ENCODE data around the gene UBE2C. TPM values are rescaled to one million over a fixed set of nuclear protein-coding genes. Genes with fewer than 3 reads are reported as not detected.
A peak's percentile ranks its signal among the peaks of the same experiment; 100 is the strongest.

UBE2C gene
- total RNA-seq, 1 donor from 2014 or later: 33.0 TPM

DNA sequence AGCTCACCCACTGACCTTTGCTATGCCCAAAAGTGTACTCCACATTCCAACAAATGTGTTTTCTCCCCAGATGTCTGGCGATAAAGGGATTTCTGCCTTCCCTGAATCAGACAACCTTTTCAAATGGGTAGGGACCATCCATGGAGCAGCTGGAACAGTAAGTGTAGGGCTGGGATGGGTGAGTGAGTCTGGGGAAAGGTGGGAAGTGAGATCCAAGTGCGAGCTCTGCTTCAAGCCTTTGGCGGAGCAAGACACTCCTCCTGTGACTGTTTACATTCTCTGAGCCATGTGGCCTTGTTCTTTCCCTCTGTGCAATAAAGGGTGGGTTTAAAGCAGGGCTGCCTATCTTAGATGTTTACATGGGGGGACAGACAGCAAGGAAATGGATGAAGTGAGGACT is 1.9 kb downstream of the UBE2C start:
- DNase-seq: no peak
- H3K9me3 Mint-ChIP-seq (ENCODE audit: unreplicated experiment): peaks cover 7% of the 10 kb centered on the region
- no peak overlapping the region for H3K4me3 Mint-ChIP-seq (ENCODE audit: unreplicated experiment)
- peaks cover 6% of the 10 kb centered on the region for H3K4me1 Mint-ChIP-seq (ENCODE audit: low read depth, unreplicated experiment)
- TF ChIP-seq, protein P1, sequence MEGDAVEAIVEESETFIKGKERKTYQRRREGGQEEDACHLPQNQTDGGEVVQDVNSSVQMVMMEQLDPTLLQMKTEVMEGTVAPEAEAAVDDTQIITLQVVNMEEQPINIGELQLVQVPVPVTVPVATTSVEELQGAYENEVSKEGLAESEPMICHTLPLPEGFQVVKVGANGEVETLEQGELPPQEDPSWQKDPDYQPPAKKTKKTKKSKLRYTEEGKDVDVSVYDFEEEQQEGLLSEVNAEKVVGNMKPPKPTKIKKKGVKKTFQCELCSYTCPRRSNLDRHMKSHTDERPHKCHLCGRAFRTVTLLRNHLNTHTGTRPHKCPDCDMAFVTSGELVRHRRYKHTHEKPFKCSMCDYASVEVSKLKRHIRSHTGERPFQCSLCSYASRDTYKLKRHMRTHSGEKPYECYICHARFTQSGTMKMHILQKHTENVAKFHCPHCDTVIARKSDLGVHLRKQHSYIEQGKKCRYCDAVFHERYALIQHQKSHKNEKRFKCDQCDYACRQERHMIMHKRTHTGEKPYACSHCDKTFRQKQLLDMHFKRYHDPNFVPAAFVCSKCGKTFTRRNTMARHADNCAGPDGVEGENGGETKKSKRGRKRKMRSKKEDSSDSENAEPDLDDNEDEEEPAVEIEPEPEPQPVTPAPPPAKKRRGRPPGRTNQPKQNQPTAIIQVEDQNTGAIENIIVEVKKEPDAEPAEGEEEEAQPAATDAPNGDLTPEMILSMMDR (IDR thresholded peaks at IDR 0.05; ENCODE audit: partially characterized antibody, unreplicated experiment): no peak
- H3K27me3 Mint-ChIP-seq (ENCODE audit: unreplicated experiment): peaks cover 8% of the 10 kb centered on the region
- H3K27ac Mint-ChIP-seq (ENCODE audit: unreplicated experiment): no peak overlapping the region
- no peaks in the 10 kb centered on the region for H3K36me3 Mint-ChIP-seq (ENCODE audit: unreplicated experiment)

DNA sequence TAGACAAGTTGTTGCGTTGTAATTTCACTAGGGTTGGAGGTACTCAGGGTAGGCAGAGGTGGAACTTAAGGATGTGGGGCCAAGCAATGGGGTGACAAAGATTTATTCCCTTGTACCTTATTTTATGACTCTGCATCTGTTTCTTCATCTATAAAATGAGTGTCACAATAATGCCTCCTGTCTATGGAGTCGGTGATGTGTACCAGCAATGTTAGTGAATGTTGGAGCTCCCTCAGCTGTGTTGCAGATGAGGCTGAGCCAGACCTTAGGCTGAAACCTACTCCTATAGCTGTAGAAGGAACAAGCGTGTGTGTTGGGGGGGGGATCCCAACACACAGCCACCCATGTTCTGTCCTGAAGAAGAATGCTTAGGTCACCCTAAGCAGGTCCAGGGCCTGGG is 4.5 kb downstream of the UBE2C start:
- H3K4me3 Mint-ChIP-seq (ENCODE audit: unreplicated experiment): no peak overlapping the region
- no peaks in the 10 kb centered on the region for H3K36me3 Mint-ChIP-seq (ENCODE audit: unreplicated experiment)
- DNase-seq: no peak
- H3K4me1 Mint-ChIP-seq (ENCODE audit: low read depth, unreplicated experiment): peaks cover 6% of the 10 kb centered on the region
- peaks cover 7% of the 10 kb centered on the region for H3K9me3 Mint-ChIP-seq (ENCODE audit: unreplicated experiment)
- TF ChIP-seq, protein P1 (IDR thresholded peaks at IDR 0.05; ENCODE audit: partially characterized antibody, unreplicated experiment): no peak
- H3K27me3 Mint-ChIP-seq (ENCODE audit: unreplicated experiment): peaks cover 6% of the 10 kb centered on the region
- no peak overlapping the region for H3K27ac Mint-ChIP-seq (ENCODE audit: unreplicated experiment)

- H3K4me3 Mint-ChIP-seq (ENCODE audit: unreplicated experiment): no peak overlapping the region
- TF ChIP-seq, protein P1 (IDR thresholded peaks at IDR 0.05; ENCODE audit: partially characterized antibody, unreplicated experiment): no peak
- H3K36me3 Mint-ChIP-seq (ENCODE audit: unreplicated experiment): no peaks in the 10 kb centered on the region
- H3K9me3 Mint-ChIP-seq (ENCODE audit: unreplicated experiment): peaks cover 9% of the 10 kb centered on the region
- no peak overlapping the region for H3K27ac Mint-ChIP-seq (ENCODE audit: unreplicated experiment)
- H3K4me1 Mint-ChIP-seq (ENCODE audit: low read depth, unreplicated experiment): peaks cover 6% of the 10 kb centered on the region
- H3K27me3 Mint-ChIP-seq (ENCODE audit: unreplicated experiment): peaks cover 8% of the 10 kb centered on the region
- DNase-seq: no peak
Observed at GRCh38 chr20:45817376-45818194, 5.1 kb downstream of the UBE2C start.

DNA sequence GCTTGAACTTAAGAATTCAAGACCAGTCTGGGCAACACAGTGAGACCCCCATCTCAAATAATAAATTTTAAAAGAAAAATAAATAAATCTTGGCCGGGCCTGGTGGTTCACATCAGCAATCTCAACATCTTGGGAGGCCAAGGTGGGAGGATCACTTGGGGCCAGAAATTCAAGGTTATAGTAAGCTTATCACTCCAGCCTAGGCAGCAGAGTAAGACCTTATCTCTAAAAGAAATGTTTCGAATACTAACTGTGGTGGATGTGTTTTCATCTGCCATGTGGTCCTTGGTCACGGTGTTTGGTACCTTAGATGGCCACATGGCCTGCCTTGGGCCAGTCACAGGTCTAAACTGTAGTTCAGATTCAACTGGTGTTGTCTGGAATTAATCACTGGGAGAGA is 5.8 kb downstream of the UBE2C start:
- TF ChIP-seq, protein P1 (IDR thresholded peaks at IDR 0.05; ENCODE audit: partially characterized antibody, unreplicated experiment): no peak
- Mint-ChIP-seq H3K9me3 (ENCODE audit: unreplicated experiment) (peaks cover 7% of the 10 kb centered on the region), H3K4me1 (ENCODE audit: low read depth, unreplicated experiment) (peaks cover 6% of the 10 kb centered on the region), H3K4me3 (ENCODE audit: unreplicated experiment) (no peak overlapping the region), H3K36me3 (ENCODE audit: unreplicated experiment) (no peaks in the 10 kb centered on the region), H3K27ac (ENCODE audit: unreplicated experiment) (peak overlapping the region; percentile 53), H3K27me3 (ENCODE audit: unreplicated experiment) (peaks cover 6% of the 10 kb centered on the region)
- DNase-seq: no peak

- peaks cover 5% of the 10 kb centered on the region for H3K9me3 Mint-ChIP-seq (ENCODE audit: unreplicated experiment)
- no peak for DNase-seq
- peaks cover 3% of the 10 kb centered on the region for H3K4me1 Mint-ChIP-seq (ENCODE audit: low read depth, unreplicated experiment)
- no peak overlapping the region for H3K27ac Mint-ChIP-seq (ENCODE audit: unreplicated experiment)
- TF ChIP-seq, protein P1 (IDR thresholded peaks at IDR 0.05; ENCODE audit: partially characterized antibody, unreplicated experiment): no peak
- H3K27me3 Mint-ChIP-seq (ENCODE audit: unreplicated experiment): peaks cover 9% of the 10 kb centered on the region
- H3K36me3 Mint-ChIP-seq (ENCODE audit: unreplicated experiment): no peaks in the 10 kb centered on the region
- H3K4me3 Mint-ChIP-seq (ENCODE audit: unreplicated experiment): no peak overlapping the region
Observed at GRCh38 chr20:45819466-45819865, 7.0 kb downstream of the UBE2C start.
